Measurements from ENCODE around the gene GPR179.
A peak's percentile ranks its signal among the peaks of the same experiment; 100 is the strongest.
"Not testable (repeated sequence)": the region's sequence is repeated elsewhere in the genome, so short reads cannot be mapped to it uniquely, and the experiment has no call there.

The GPR179 gene

GRCh38 chr17:38285994-38286393 lies 57.8 kb downstream of the GPR179 start:
- not testable (repeated sequence) for H4K20me1 ChIP-seq, H3K27ac ChIP-seq, H3K27me3 ChIP-seq, H3K9ac ChIP-seq, H3K4me3 ChIP-seq, H3K36me3 ChIP-seq, H3K9me3 ChIP-seq
- peaks cover 16% of the 10 kb centered on the region for H3K4me1 ChIP-seq
- H3K4me2 ChIP-seq, result peak overlapping the region; percentile 87

All from BLaER1 (cell line).